LNCaP clone FGC (cell line): ENCODE data around the gene TCAIM.
"Not testable (repeated sequence)": the region's sequence is repeated elsewhere in the genome, so short reads cannot be mapped to it uniquely, and the experiment has no call there.

Source experiments
- DNase-seq: peaks from one replicate; pipeline ENCODE4 v3.0.0-alpha.2; 2011; ENCODE audit warnings: low read depth
- H3K4me3 ChIP-seq: 2 replicates; pipeline ENCODE4 v1.5.1; 2011; ENCODE audit warnings: mild to moderate bottlenecking, low read depth, low read length, control low read depth
- TF ChIP-seq, protein P1 (sequence below): IDR thresholded peaks from 2 replicates; pipeline ENCODE4 v1.5.1; 2012; ENCODE audit warnings: mild to moderate bottlenecking; ENCODE audit not compliant: control insufficient read depth, insufficient read depth; ENCODE audit errors: extremely low read depth

Gene TCAIM

DNA sequence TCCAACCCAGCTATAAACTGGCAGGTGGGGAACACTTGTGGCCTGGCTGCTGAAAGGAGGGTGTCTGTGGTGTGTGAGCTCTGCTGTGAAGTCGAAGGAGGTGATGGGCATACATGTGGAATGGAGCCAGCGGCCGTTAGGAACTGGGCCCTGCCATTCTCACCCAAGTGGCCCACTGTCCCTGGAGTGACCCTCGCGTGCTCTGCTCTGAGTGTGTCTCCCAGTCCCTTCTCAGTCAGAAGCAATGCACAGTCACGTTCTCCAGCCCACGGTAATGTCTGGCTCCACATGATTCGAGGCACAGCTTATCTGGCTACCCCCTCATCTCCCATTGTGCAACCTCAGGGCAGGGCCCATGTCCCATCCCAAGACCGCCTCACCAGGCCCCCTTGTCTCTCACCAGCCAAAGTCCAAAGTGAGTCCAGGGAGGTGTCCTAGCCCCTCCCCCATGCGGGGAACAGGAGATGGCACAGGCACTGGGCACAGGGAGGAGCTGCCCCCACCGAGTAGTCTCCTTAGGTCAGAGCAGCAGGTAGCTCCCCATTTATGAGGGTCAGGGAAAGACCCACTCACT, 76.0 kb downstream of the TCAIM start:
- H3K4me3 ChIP-seq = no peak overlapping the region
- no peak for DNase-seq
- TF ChIP-seq, protein P1, sequence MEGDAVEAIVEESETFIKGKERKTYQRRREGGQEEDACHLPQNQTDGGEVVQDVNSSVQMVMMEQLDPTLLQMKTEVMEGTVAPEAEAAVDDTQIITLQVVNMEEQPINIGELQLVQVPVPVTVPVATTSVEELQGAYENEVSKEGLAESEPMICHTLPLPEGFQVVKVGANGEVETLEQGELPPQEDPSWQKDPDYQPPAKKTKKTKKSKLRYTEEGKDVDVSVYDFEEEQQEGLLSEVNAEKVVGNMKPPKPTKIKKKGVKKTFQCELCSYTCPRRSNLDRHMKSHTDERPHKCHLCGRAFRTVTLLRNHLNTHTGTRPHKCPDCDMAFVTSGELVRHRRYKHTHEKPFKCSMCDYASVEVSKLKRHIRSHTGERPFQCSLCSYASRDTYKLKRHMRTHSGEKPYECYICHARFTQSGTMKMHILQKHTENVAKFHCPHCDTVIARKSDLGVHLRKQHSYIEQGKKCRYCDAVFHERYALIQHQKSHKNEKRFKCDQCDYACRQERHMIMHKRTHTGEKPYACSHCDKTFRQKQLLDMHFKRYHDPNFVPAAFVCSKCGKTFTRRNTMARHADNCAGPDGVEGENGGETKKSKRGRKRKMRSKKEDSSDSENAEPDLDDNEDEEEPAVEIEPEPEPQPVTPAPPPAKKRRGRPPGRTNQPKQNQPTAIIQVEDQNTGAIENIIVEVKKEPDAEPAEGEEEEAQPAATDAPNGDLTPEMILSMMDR = no peak

DNA sequence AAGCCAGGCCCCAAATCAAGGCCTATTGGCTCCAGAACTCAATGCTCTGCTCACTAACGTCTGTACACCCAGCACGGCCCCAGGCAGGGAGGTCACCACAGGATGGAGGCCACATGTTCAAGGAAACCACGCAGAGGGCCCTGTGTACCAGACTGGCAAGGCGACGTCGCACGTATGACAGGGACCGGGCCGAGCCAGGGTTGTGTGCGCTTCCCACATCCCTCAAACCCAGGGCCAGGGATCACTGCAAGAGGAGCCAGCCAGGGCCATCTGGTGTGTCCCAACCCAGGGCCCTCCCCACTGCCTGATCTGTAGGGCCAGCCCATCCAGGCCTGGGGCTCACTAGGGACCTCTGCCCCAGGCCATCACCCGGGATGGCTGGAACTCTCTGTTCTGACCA, 76.9 kb downstream of the TCAIM start:
- TF ChIP-seq, protein P1 = no peak
- no peak for DNase-seq

DNA sequence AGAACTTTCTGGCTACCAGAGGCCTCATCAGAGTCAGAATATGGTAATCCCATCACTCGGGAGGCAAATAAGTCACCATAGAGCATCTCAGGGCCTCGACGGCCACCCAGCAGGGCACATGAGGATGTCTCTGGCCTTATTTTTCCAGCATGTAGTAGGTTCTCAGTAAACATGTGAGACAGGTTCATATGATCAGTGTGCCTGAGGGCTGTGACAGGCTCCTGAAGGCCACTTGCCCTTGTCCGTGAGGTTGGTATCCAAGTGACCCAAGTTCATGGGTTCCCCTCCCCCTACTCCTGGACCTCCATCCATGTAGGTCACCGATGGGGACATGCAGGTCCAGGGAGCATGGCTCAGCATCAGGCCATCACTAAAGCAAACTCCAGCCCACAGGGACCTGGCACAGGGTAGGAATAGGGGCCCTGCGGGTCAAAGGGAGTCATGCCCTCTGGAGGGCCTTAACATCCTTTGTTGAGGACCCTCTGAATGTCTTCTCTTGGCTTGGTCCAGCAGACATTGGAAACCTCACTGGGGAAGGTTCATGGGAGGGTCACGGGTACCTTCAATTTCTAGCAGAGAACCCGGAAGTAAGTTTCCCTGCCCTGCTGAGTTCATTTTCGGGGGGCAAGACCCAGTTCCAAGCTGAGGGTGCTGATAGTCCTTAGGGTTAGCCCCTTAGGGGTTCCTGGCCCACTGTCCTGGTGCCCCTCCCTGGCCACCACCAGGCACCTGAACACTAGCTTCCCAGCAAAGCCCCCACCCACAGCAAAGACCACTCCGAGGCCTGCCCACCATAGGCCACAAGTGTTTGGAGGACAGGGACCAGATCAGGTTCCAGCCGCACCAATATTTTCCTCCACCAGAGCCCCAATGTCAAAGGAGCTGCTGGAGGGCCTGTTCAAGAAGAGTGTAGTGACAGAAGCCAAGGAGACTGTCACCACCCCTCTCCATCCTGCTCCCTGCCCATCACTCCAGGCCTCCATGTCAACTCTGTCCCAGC, 77.8 kb downstream of the TCAIM start:
- DNase-seq = no peak
- H3K4me3 ChIP-seq = no peak overlapping the region
- TF ChIP-seq, protein P1 = no peak

More for the DNA sequence above, 76.9 kb downstream of the TCAIM start:
- no peak overlapping the region for H3K4me3 ChIP-seq

DNA sequence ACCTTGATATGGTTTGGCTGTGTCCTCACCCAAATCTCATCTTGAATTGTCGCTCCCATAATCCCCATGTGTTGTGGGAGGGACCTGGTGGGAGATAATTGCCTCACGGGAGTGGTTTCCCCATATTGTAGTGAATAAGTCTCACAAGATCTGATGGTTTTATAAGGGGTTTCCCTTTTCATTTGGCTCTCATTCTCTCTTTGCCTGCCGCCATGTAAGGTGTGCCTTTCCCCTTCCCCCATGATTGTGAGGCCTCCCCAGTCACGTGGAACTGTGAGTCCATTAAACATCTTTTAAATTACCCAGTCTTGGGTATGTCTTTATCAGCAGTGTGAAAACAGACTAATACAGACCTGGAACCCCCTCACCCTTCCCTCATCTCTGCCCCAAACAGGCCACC, 79.6 kb downstream of the TCAIM start:
- DNase-seq, H3K4me3 ChIP-seq: not testable (repeated sequence)

DNA sequence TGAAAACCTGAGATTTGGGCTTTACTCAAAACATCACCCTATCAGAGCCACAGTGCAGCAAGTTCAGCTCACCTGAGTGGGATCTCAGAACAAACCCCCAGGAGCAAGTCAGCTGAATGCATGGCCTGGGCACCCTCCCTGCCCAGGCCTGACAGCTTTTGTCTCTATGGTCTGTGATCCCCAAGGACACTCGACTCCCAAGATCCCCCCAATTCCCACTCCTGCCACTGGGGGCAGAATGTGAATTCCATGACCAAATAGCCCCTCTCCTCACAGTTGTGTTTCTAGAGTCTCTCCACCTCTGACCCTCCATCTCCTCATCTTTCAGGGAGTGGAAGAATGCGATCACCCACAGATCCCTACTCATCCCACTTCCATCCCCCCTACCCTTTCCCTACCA, 80.0 kb downstream of the TCAIM start:
- H3K4me3 ChIP-seq = no peak overlapping the region
- no peak for DNase-seq
- TF ChIP-seq, protein P1 = no peak

DNA sequence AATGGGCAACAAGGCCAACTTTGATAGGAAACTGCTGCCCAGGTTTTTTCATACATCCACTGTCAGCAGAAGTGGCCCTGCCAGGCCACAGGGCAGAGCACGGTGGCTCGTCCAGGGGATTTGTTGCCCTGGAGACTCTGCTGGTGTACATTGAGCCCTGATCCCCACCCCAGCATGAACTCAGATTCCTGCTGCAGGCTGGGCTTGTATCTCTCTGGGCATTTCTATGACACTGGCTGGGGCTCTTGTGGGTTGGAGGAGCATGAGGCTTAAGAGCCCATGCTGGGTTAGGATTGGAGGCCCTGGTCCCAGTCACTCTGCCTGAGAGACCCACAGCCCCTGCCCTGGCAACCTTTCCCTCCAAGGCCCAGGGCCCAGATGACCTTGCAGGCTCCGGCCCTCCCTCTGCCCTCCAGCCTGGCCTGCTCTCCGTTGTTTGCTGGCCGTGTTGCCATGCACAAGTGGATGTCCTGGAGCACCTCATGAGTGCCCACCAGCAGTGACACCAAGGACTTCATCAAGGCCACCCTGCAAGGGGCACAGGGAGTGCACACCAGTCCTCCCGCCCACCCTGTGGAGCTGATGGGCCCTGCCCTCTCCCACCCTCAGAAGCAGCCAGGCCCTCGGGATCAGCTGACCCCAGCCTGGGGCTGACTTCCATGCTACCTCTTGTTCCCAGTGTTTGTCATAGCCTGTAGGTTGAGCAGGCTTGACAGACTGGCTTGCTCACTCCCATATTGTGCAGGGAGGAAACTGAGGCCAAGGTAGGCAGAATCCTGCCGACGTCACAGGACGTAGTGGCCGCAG, 80.8 kb downstream of the TCAIM start:
- TF ChIP-seq, protein P1 = no peak

DNA sequence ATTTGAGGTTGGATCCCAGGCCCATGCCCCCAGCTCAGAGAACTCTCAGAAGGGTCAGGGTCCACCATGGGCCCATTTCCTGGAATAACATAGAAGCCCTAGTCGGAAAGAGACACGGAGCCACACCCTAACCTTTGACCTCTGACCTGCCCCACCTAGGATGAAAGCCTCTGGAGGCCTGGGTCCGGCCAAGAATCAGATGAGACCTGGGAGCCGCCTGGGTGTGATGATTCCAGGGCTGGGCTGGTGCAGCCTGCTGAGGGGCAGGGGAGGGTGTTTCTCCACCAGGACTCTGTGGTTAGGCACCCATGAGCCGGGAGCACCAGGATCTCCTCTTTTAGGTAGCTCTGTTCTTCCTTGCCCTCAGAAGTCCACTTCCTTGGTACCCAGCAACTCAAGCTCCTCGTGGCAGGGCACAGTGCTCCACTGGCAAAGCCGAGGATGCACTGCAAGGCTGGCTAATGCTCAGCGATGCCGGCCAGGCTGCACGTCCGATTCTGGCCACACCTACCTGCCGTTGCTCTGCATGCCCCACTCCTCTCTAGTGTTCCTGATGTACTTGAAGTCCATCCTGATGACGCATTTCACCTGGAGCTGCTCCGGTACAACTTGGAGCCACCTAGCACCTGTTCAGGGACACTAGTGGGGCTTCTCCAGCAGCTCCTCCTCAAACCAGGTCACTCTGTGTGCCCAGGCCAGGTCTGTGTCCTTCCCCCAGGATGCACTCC, 81.5 kb downstream of the TCAIM start:
- TF ChIP-seq, protein P1 = no peak
- H3K4me3 ChIP-seq = no peak overlapping the region
- no peak for DNase-seq

More for the DNA sequence above, 80.8 kb downstream of the TCAIM start:
- no peak overlapping the region for H3K4me3 ChIP-seq
- no peak for DNase-seq
